ENCODE data around the gene CLIC5.

- TF ChIP-seq CTCF (IDR thresholded peaks at IDR 0.05) (no peak), POLR2AphosphoS5 (IDR thresholded peaks at IDR 0.05) (peak; percentile 16), EP300 (IDR thresholded peaks at IDR 0.05) (no peak)
Measured at GRCh38 chr6:46044881-46045617, 29.4 kb upstream of the CLIC5 start.

Data from gastroesophageal sphincter (tissue), 3 donors.